ENCODE results near the gene OSBP2. TPM values are rescaled to one million over a fixed set of nuclear protein-coding genes. Genes with fewer than 3 reads are reported as not detected.

OSBP2 gene
- total and polyA plus RNA-seq, 3 donors from 2014 or later, result 39.5 to 68.0 (median 45.4) TPM

- 90 to 100% methylated on average over 4 to 5 of the region's 5 CpGs for WGBS, 2 donors
- Histone ChIP-seq H3K27me3 (no peaks in the 10 kb centered on the region), H3K4me3 (no peak overlapping the region), H3K9me3 (no peaks in the 10 kb centered on the region), H3K27ac (no peak overlapping the region), H3K4me1 (peaks cover 11% of the 10 kb centered on the region), H3K36me3 (ENCODE audit: low read depth, missing control alignments) (no peaks in the 10 kb centered on the region)
- no peak for DNase-seq
- TF ChIP-seq POLR2A (IDR thresholded peaks at IDR 0.05), result no peak
- no peak for TF ChIP-seq CTCF (IDR thresholded peaks at IDR 0.05)
- intact Hi-C loops (cut with DNase I; ENCODE audit: low total_unique reads), result no loop called here
These were observed 190.3 kb downstream of the OSBP2 start for GRCh38 chr22:30885001-30885366.

- Histone ChIP-seq H3K4me1 (peaks cover 11% of the 10 kb centered on the region), H3K36me3 (ENCODE audit: low read depth, missing control alignments) (no peaks in the 10 kb centered on the region), H3K9me3 (no peaks in the 10 kb centered on the region), H3K27ac (no peak overlapping the region), H3K27me3 (no peaks in the 10 kb centered on the region), H3K4me3 (no peak overlapping the region)
- intact Hi-C loops (cut with DNase I; ENCODE audit: low total_unique reads), result no loop called here
- no peak for DNase-seq
- TF ChIP-seq CTCF (IDR thresholded peaks at IDR 0.05) (no peak), POLR2A (IDR thresholded peaks at IDR 0.05) (no peak)
- 93 to 96% methylated on average over 3 to 9 of the region's 9 CpGs for WGBS, 2 donors
These were observed 190.9 kb downstream of the OSBP2 start for GRCh38 chr22:30885591-30885990.

- Histone ChIP-seq H3K27me3 (no peaks in the 10 kb centered on the region), H3K9me3 (no peaks in the 10 kb centered on the region), H3K4me1 (no peaks in the 10 kb centered on the region), H3K36me3 (ENCODE audit: low read depth, missing control alignments) (no peaks in the 10 kb centered on the region), H3K4me3 (no peak overlapping the region), H3K27ac (no peak overlapping the region)
- intact Hi-C loops (cut with DNase I; ENCODE audit: low total_unique reads), result no loop called here
- DNase-seq, result no peak
- WGBS, 2 donors, result 93 to 94% methylated on average over 6 to 11 of the region's 11 CpGs
- TF ChIP-seq POLR2A (IDR thresholded peaks at IDR 0.05) (no peak), CTCF (IDR thresholded peaks at IDR 0.05) (no peak)
These were observed 192.8 kb downstream of the OSBP2 start for GRCh38 chr22:30887453-30887852.

GRCh38 chr22:30887861-30888260, 193.2 kb downstream of the OSBP2 start:
- WGBS, 2 donors, result 91 to 95% methylated on average over 5 of the region's 5 CpGs
- Histone ChIP-seq H3K36me3 (ENCODE audit: low read depth, missing control alignments) (no peaks in the 10 kb centered on the region), H3K27ac (no peak overlapping the region), H3K4me1 (no peaks in the 10 kb centered on the region), H3K9me3 (no peaks in the 10 kb centered on the region), H3K4me3 (no peak overlapping the region), H3K27me3 (no peaks in the 10 kb centered on the region)
- TF ChIP-seq CTCF (IDR thresholded peaks at IDR 0.05) (no peak), POLR2A (IDR thresholded peaks at IDR 0.05) (no peak)
- intact Hi-C loops (cut with DNase I; ENCODE audit: low total_unique reads), result no loop called here
- DNase-seq, result no peak

GRCh38 chr22:30889268-30889995, 194.8 kb downstream of the OSBP2 start:
- H3K9me3 ChIP-seq, result no peaks in the 10 kb centered on the region
- no peaks in the 10 kb centered on the region for H3K27me3 ChIP-seq
- intact Hi-C loops (cut with DNase I; ENCODE audit: low total_unique reads), result no loop called here
- no peak overlapping the region for H3K27ac ChIP-seq
- no peaks in the 10 kb centered on the region for H3K36me3 ChIP-seq (ENCODE audit: low read depth, missing control alignments)
- TF ChIP-seq POLR2A (IDR thresholded peaks at IDR 0.05) (no peak), CTCF (IDR thresholded peaks at IDR 0.05) (no peak)
- H3K4me3 ChIP-seq, result no peak overlapping the region
- no peak for DNase-seq
- H3K4me1 ChIP-seq, result no peaks in the 10 kb centered on the region
- 89 to 94% methylated on average over 6 to 15 of the region's 17 CpGs for WGBS, 2 donors

All from testis (tissue), 3 donors.